Left ventricle myocardium inferior (tissue), 1 donor: ENCODE results near the gene STK33. TPM values are rescaled to one million over a fixed set of nuclear protein-coding genes. Genes with fewer than 3 reads are reported as not detected.

Source experiments
- DNase-seq: peaks from one replicate; pipeline ENCODE4 v3.0.0-alpha.2; 2020
- H3K27ac ChIP-seq: fragments of 200-600 bp; replicated peaks from 2 replicates; pipeline ENCODE4 v1.8.0; 2021
- H3K27me3 ChIP-seq: fragments of 200-600 bp; 2 replicates; pipeline ENCODE4 v1.8.0; 2021; ENCODE audit warnings: low read depth
- H3K36me3 ChIP-seq: fragments of 200-600 bp; 2 replicates; pipeline ENCODE4 v1.8.0; 2021
- H3K4me1 ChIP-seq: fragments of 200-600 bp; 2 replicates; pipeline ENCODE4 v1.8.0; 2021
- H3K4me3 ChIP-seq: fragments of 200-600 bp; 2 replicates; pipeline ENCODE4 v1.8.0; 2021; ENCODE audit warnings: mild to moderate bottlenecking, moderate library complexity
- H3K9me3 ChIP-seq: fragments of 200-600 bp; replicated peaks from 2 replicates; pipeline ENCODE4 v1.8.0; 2021
- intact Hi-C: fragments of 100-400 bp; cut with micrococcal nuclease; formaldehyde crosslinking; loops from one replicate; pipeline ENCODE4 v1.11.0; 2022
- total RNA-seq: library from RNA; stranded (reverse); fragmentation: NEBNext Ultra II Directional; extraction: Animal tissue kit (Norgen Biotek cat#: 25700); gene quantifications from one replicate; pipeline ENCODE4 v1.2.1, GENCODE V29; 2021
- TF ChIP-seq, protein P1 (sequence below): fragments of 200-600 bp; IDR thresholded peaks from 2 replicates; pipeline ENCODE4 v1.8.0; 2021; ENCODE audit warnings: antibody characterized with exemption, mild to moderate bottlenecking, borderline replicate concordance
- donor health status: DM: no; HTN: yes; CAD: no; lungs with severe emphysema.

STK33 gene
- total RNA-seq, 1 donor from 2014 or later, result 25.8 TPM

DNA sequence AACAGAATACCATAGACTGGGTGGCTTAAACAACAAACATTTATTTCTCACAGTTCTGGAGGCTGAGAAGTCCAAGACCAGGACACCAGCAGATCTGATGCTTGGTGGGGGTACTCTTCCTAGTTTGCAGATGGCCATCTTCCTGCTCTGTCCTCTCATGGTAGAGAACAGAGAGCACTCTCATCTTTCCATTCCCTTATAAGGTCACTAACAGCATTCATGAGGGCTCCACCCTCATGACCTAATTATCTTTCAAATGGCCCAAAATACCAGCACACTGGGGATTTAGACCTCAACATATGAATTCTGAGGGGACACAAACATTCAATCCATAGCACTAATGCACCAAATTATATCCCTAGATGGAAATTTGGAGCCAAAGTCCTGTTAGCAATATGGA, 6.1 kb downstream of the STK33 start:
- TF ChIP-seq, protein P1, sequence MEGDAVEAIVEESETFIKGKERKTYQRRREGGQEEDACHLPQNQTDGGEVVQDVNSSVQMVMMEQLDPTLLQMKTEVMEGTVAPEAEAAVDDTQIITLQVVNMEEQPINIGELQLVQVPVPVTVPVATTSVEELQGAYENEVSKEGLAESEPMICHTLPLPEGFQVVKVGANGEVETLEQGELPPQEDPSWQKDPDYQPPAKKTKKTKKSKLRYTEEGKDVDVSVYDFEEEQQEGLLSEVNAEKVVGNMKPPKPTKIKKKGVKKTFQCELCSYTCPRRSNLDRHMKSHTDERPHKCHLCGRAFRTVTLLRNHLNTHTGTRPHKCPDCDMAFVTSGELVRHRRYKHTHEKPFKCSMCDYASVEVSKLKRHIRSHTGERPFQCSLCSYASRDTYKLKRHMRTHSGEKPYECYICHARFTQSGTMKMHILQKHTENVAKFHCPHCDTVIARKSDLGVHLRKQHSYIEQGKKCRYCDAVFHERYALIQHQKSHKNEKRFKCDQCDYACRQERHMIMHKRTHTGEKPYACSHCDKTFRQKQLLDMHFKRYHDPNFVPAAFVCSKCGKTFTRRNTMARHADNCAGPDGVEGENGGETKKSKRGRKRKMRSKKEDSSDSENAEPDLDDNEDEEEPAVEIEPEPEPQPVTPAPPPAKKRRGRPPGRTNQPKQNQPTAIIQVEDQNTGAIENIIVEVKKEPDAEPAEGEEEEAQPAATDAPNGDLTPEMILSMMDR, result no peak
- H3K27ac ChIP-seq, result no peak overlapping the region
- intact Hi-C loops, result no loop called here

DNA sequence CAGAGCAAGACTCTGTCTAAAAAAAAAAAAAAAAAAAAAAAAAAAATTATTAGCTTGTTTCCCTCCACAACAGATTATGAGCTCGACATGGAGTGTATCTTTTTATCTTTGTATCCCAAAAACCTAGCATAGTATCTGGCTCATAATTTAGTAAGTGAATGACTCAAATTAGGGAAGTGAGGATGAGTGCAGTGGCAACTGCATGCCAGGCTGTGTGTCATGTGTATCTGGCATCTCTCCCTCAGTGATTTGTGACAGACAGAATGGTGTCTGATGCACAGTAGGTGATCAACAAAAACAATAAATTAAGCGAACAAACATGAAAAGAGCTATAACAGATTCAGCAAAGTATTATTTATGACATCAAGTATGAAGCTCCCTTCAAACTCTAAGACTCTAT, 7.2 kb downstream of the STK33 start:
- TF ChIP-seq, protein P1, result no peak
- no peak overlapping the region for H3K27ac ChIP-seq
- peaks cover 6% of the 10 kb centered on the region for H3K9me3 ChIP-seq
- DNase-seq, result no peak
- peaks cover 13% of the 10 kb centered on the region for H3K27me3 ChIP-seq
- no peaks in the 10 kb centered on the region for H3K36me3 ChIP-seq
- intact Hi-C loops, result no loop called here
- H3K4me1 ChIP-seq, result peaks cover 6% of the 10 kb centered on the region
- H3K4me3 ChIP-seq, result no peak overlapping the region

More for the DNA sequence above, 6.1 kb downstream of the STK33 start:
- peaks cover 13% of the 10 kb centered on the region for H3K27me3 ChIP-seq
- H3K4me1 ChIP-seq, result peaks cover 6% of the 10 kb centered on the region
- no peaks in the 10 kb centered on the region for H3K36me3 ChIP-seq
- no peak for DNase-seq
- peaks cover 6% of the 10 kb centered on the region for H3K9me3 ChIP-seq
- H3K4me3 ChIP-seq, result no peak overlapping the region

DNA sequence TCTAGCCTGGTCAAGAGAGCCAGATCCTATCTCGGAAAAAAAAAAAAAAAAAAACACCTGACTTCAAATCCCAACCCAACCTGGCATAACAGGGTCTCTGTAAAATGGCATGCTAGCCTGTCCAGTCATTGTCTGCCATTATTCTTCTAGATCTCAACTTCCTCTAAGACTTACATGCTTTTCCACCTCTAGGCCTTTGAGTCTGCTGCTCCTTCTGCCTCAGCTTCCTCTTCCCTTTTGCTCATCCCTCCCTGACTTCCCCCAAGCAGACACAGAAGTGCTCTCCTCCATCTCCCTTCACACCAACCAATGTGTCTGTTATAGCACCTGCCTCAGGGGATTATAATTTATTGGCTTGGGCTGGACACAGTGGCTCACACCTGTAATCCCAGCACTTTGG, 7.8 kb downstream of the STK33 start:
- DNase-seq, result no peak
- H3K36me3 ChIP-seq, result no peaks in the 10 kb centered on the region
- TF ChIP-seq, protein P1, result no peak
- intact Hi-C loops, result no loop called here
- no peak overlapping the region for H3K4me3 ChIP-seq
- peaks cover 6% of the 10 kb centered on the region for H3K4me1 ChIP-seq
- peaks cover 9% of the 10 kb centered on the region for H3K27me3 ChIP-seq
- peaks cover 6% of the 10 kb centered on the region for H3K9me3 ChIP-seq
- H3K27ac ChIP-seq, result no peak overlapping the region

DNA sequence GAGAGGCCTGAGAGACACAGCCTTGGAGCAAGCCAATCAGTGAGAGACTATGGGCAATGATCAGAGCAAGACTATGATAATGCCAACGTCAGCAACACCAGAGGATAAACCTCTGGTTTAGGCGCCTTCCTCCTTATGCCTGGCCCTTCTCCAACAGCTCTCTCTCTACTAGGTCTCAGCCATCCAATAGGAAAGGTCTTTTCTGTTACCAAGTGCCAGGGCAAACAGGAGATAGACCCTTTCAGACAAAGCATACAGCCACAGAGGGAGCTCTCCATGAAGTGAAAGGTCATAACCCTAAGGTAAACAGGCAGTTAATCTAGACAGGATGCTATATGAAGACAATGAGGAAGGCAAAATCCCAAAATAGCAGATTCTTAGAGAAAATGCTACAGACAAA, 9.5 kb downstream of the STK33 start:
- Histone ChIP-seq H3K27ac (no peak overlapping the region), H3K4me1 (peaks cover 6% of the 10 kb centered on the region), H3K4me3 (no peak overlapping the region), H3K9me3 (peaks cover 6% of the 10 kb centered on the region), H3K27me3 (peaks cover 4% of the 10 kb centered on the region), H3K36me3 (no peaks in the 10 kb centered on the region)
- intact Hi-C loops, result no loop called here
- no peak for DNase-seq
- TF ChIP-seq, protein P1, result no peak

DNA sequence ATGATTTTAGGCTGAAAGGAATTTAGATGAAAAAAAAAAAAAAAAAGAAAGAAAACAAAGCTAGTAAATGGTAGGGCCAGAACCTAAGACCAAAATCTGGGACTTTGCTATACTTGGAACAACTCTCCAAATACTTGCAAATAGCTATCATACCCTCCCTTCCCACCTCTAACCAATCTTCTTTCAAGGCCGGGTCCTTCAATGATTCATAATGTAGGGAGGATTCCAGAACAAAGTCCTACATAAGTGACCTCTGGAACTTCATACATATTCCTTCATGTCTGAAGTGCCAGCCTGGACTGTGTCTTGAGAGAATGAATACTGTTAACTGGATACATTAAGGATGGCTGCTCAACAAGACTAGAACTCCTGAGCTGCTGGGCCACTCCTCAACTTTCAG, 9.9 kb downstream of the STK33 start:
- peaks cover 4% of the 10 kb centered on the region for H3K27me3 ChIP-seq
- H3K4me1 ChIP-seq, result peaks cover 6% of the 10 kb centered on the region
- no peak for DNase-seq
- no peaks in the 10 kb centered on the region for H3K36me3 ChIP-seq
- intact Hi-C loops, result no loop called here
- TF ChIP-seq, protein P1, result no peak
- no peak overlapping the region for H3K27ac ChIP-seq
- H3K4me3 ChIP-seq, result no peak overlapping the region
- peaks cover 6% of the 10 kb centered on the region for H3K9me3 ChIP-seq

DNA sequence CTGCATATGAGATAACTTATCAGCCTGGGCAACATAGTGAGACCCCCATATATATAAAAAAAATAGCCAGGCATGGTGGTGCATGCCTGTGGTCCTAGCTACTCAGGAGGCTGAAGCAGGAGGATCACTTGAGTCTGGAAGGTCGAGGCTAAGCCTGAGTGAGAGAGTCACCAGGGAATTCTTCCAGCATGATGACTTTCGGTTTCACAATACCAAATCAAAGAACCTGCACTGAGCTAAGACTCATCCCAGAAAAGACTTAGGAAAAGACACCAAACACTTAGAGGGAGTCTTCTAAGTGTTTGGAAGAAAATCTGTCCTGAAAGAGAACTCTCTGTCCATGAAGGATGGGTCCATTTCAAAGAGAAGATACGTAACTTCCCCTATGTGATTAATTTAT, 12.7 kb downstream of the STK33 start:
- intact Hi-C loops, result no loop called here
- TF ChIP-seq, protein P1, result no peak

More for the DNA sequence above, 12.7 kb downstream of the STK33 start:
- H3K27me3 ChIP-seq, result no peaks in the 10 kb centered on the region
- H3K4me1 ChIP-seq, result peaks cover 6% of the 10 kb centered on the region
- H3K36me3 ChIP-seq, result no peaks in the 10 kb centered on the region
- H3K4me3 ChIP-seq, result no peak overlapping the region
- H3K27ac ChIP-seq, result no peak overlapping the region
- peaks cover 13% of the 10 kb centered on the region for H3K9me3 ChIP-seq
- DNase-seq, result no peak
